ENCODE data around the gene KRTAP5-8.
"Not testable (repeated sequence)": the region's sequence is repeated elsewhere in the genome, so short reads cannot be mapped to it uniquely, and the experiment has no call there.

KRTAP5-8 gene

GRCh38 chr11:71525188-71525937 lies 12.5 kb upstream of the KRTAP5-8 start:
- Histone ChIP-seq H3K4me1 (ENCODE audit: control insufficient read depth, insufficient read depth, low read length) (no peaks in the 10 kb centered on the region), H3K27me3 (ENCODE audit: control insufficient read depth, insufficient read depth, low read length) (no peaks in the 10 kb centered on the region), H3K9ac (ENCODE audit: low read length) (no peak overlapping the region), H3K36me3 (ENCODE audit: control insufficient read depth, insufficient read depth, low read length) (no peaks in the 10 kb centered on the region), H3K27ac (ENCODE audit: low read depth, low read length) (no peak overlapping the region), H3K4me3 (ENCODE audit: low read length) (no peak overlapping the region)

GRCh38 chr11:71525938-71526495 lies 11.8 kb upstream of the KRTAP5-8 start:
- Histone ChIP-seq H3K27ac (ENCODE audit: low read depth, low read length) (no peak overlapping the region), H3K4me1 (ENCODE audit: control insufficient read depth, insufficient read depth, low read length) (no peaks in the 10 kb centered on the region), H3K36me3 (ENCODE audit: control insufficient read depth, insufficient read depth, low read length) (no peaks in the 10 kb centered on the region), H3K27me3 (ENCODE audit: control insufficient read depth, insufficient read depth, low read length) (no peaks in the 10 kb centered on the region), H3K9ac (ENCODE audit: low read length) (no peak overlapping the region), H3K4me3 (ENCODE audit: low read length) (no peak overlapping the region)

GRCh38 chr11:71526796-71527575 lies 10.8 kb upstream of the KRTAP5-8 start, which contains the start of gene KRTAP5-7:
Gene KRTAP5-7 (plus strand): TSS chr11:71527267. CDS start chr11:71527301, 34 bp downstream.
- not testable (repeated sequence) for H3K27ac ChIP-seq (ENCODE audit: low read depth, low read length); H3K27me3 ChIP-seq (ENCODE audit: control insufficient read depth, insufficient read depth, low read length); H3K9ac ChIP-seq (ENCODE audit: low read length); H3K36me3 ChIP-seq (ENCODE audit: control insufficient read depth, insufficient read depth, low read length); H3K4me3 ChIP-seq (ENCODE audit: low read length); H3K4me1 ChIP-seq (ENCODE audit: control insufficient read depth, insufficient read depth, low read length)

- H3K9ac ChIP-seq (ENCODE audit: low read length) = no peak overlapping the region
- no peaks in the 10 kb centered on the region for H3K36me3 ChIP-seq (ENCODE audit: control insufficient read depth, insufficient read depth, low read length)
- no peaks in the 10 kb centered on the region for H3K4me1 ChIP-seq (ENCODE audit: control insufficient read depth, insufficient read depth, low read length)
- no peak overlapping the region for H3K27ac ChIP-seq (ENCODE audit: low read depth, low read length)
- H3K4me3 ChIP-seq (ENCODE audit: low read length) = no peak overlapping the region
- H3K27me3 ChIP-seq (ENCODE audit: control insufficient read depth, insufficient read depth, low read length) = no peaks in the 10 kb centered on the region
Measured at GRCh38 chr11:71527576-71528210, 10.1 kb upstream of the KRTAP5-8 start.

- Histone ChIP-seq H3K27ac (ENCODE audit: low read depth, low read length) (no peak overlapping the region), H3K9ac (ENCODE audit: low read length) (no peak overlapping the region), H3K4me3 (ENCODE audit: low read length) (no peak overlapping the region), H3K36me3 (ENCODE audit: control insufficient read depth, insufficient read depth, low read length) (no peaks in the 10 kb centered on the region), H3K27me3 (ENCODE audit: control insufficient read depth, insufficient read depth, low read length) (no peaks in the 10 kb centered on the region), H3K4me1 (ENCODE audit: control insufficient read depth, insufficient read depth, low read length) (no peaks in the 10 kb centered on the region)
Measured at GRCh38 chr11:71530602-71531001, 7.2 kb upstream of the KRTAP5-8 start.

- Histone ChIP-seq H3K27ac (ENCODE audit: low read depth, low read length) (no peak overlapping the region), H3K4me3 (ENCODE audit: low read length) (no peak overlapping the region), H3K9ac (ENCODE audit: low read length) (no peak overlapping the region), H3K27me3 (ENCODE audit: control insufficient read depth, insufficient read depth, low read length) (peaks cover 2% of the 10 kb centered on the region), H3K36me3 (ENCODE audit: control insufficient read depth, insufficient read depth, low read length) (no peaks in the 10 kb centered on the region), H3K4me1 (ENCODE audit: control insufficient read depth, insufficient read depth, low read length) (no peaks in the 10 kb centered on the region)
Measured at GRCh38 chr11:71532036-71532610, 5.7 kb upstream of the KRTAP5-8 start.

GRCh38 chr11:71534711-71535608 lies 2.9 kb upstream of the KRTAP5-8 start:
- H3K27me3 ChIP-seq (ENCODE audit: control insufficient read depth, insufficient read depth, low read length); H3K36me3 ChIP-seq (ENCODE audit: control insufficient read depth, insufficient read depth, low read length); H3K9ac ChIP-seq (ENCODE audit: low read length); H3K4me3 ChIP-seq (ENCODE audit: low read length); H3K27ac ChIP-seq (ENCODE audit: low read depth, low read length); H3K4me1 ChIP-seq (ENCODE audit: control insufficient read depth, insufficient read depth, low read length): not testable (repeated sequence)

GRCh38 chr11:71535825-71536224 lies 2.0 kb upstream of the KRTAP5-8 start:
- Histone ChIP-seq H3K4me3 (ENCODE audit: low read length) (no peak overlapping the region), H3K36me3 (ENCODE audit: control insufficient read depth, insufficient read depth, low read length) (no peaks in the 10 kb centered on the region), H3K4me1 (ENCODE audit: control insufficient read depth, insufficient read depth, low read length) (no peaks in the 10 kb centered on the region)

GRCh38 chr11:71537537-71537936 lies 288 bp upstream of the KRTAP5-8 start:
- no peak overlapping the region for H3K4me3 ChIP-seq (ENCODE audit: low read length)
- H3K9ac ChIP-seq (ENCODE audit: low read length) = no peak overlapping the region
- H3K27me3 ChIP-seq (ENCODE audit: control insufficient read depth, insufficient read depth, low read length) = peaks cover 2% of the 10 kb centered on the region
- H3K27ac ChIP-seq (ENCODE audit: low read depth, low read length) = no peak overlapping the region
- no peaks in the 10 kb centered on the region for H3K4me1 ChIP-seq (ENCODE audit: control insufficient read depth, insufficient read depth, low read length)
- no peaks in the 10 kb centered on the region for H3K36me3 ChIP-seq (ENCODE audit: control insufficient read depth, insufficient read depth, low read length)

More at GRCh38 chr11:71535825-71536224, 2.0 kb upstream of the KRTAP5-8 start:
- H3K27ac ChIP-seq (ENCODE audit: low read depth, low read length) = no peak overlapping the region
- H3K27me3 ChIP-seq (ENCODE audit: control insufficient read depth, insufficient read depth, low read length) = peaks cover 2% of the 10 kb centered on the region
- no peak overlapping the region for H3K9ac ChIP-seq (ENCODE audit: low read length)

- Histone ChIP-seq H3K4me3 (ENCODE audit: low read length) (no peak overlapping the region), H3K27me3 (ENCODE audit: control insufficient read depth, insufficient read depth, low read length) (peaks cover 2% of the 10 kb centered on the region), H3K36me3 (ENCODE audit: control insufficient read depth, insufficient read depth, low read length) (no peaks in the 10 kb centered on the region), H3K4me1 (ENCODE audit: control insufficient read depth, insufficient read depth, low read length) (no peaks in the 10 kb centered on the region), H3K9ac (ENCODE audit: low read length) (no peak overlapping the region), H3K27ac (ENCODE audit: low read depth, low read length) (no peak overlapping the region)
Measured at GRCh38 chr11:71538666-71538990, 803 bp downstream of the KRTAP5-8 start.

- Histone ChIP-seq H3K36me3 (ENCODE audit: control insufficient read depth, insufficient read depth, low read length) (no peaks in the 10 kb centered on the region), H3K4me3 (ENCODE audit: low read length) (no peak overlapping the region), H3K27ac (ENCODE audit: low read depth, low read length) (no peak overlapping the region), H3K27me3 (ENCODE audit: control insufficient read depth, insufficient read depth, low read length) (peaks cover 2% of the 10 kb centered on the region), H3K9ac (ENCODE audit: low read length) (no peak overlapping the region), H3K4me1 (ENCODE audit: control insufficient read depth, insufficient read depth, low read length) (no peaks in the 10 kb centered on the region)
Measured at GRCh38 chr11:71539017-71539416, 1.2 kb downstream of the KRTAP5-8 start.

Measured in rectal smooth muscle tissue (tissue), 1 donor.